MM.1S (cell line): ENCODE results near the gene TMEM250.

Experiments
- DNase-seq: peaks from one replicate; pipeline ENCODE4 v3.0.0-alpha.2; 2015
- H2AFZ ChIP-seq: fragments of 300-600 bp; sonication (generic); 2 replicates; pipeline ENCODE4 v1.6.0; 2016; ENCODE audit warnings: antibody characterized with exemption, low read length
- H3F3A ChIP-seq: fragments of 300-600 bp; sonication (generic); 2 replicates; pipeline ENCODE4 v1.6.1; 2016; ENCODE audit warnings: mild to moderate bottlenecking, antibody characterized with exemption, low read length, moderate library complexity, mixed read lengths; ENCODE audit not compliant: insufficient read depth
- H3K27ac ChIP-seq: fragments of 300-600 bp; sonication (generic); 2 replicates; pipeline ENCODE4 v1.5.1; 2016; ENCODE audit warnings: mild to moderate bottlenecking, low read length
- H3K27me3 ChIP-seq: fragments of 300-600 bp; sonication (generic); replicated peaks from 2 replicates; pipeline ENCODE4 v1.6.0; 2016; ENCODE audit warnings: low read length; ENCODE audit not compliant: insufficient read depth
- H3K36me3 ChIP-seq: fragments of 300-600 bp; sonication (generic); replicated peaks from 2 replicates; pipeline ENCODE4 v1.6.1; 2016; ENCODE audit warnings: mild to moderate bottlenecking, low read length, mixed read lengths; ENCODE audit not compliant: insufficient read depth
- H3K4me1 ChIP-seq: fragments of 300-600 bp; sonication (generic); 2 replicates; pipeline ENCODE4 v1.6.1; 2016; ENCODE audit warnings: low read length, mixed read lengths
- H3K4me2 ChIP-seq: fragments of 300-600 bp; sonication (generic); 2 replicates; pipeline ENCODE4 v1.6.0; 2016; ENCODE audit warnings: low read depth, low read length
- H3K4me3 ChIP-seq: fragments of 300-600 bp; sonication (generic); 2 replicates; pipeline ENCODE4 v1.5.1; 2016; ENCODE audit warnings: low read length, mixed read lengths
- H3K79me2 ChIP-seq: fragments of 300-600 bp; sonication (generic); 2 replicates; pipeline ENCODE4 v1.6.1; 2016; ENCODE audit warnings: mixed run types, low read length, mixed read lengths
- H3K9ac ChIP-seq: fragments of 300-600 bp; sonication (generic); 2 replicates; pipeline ENCODE4 v1.6.1; 2016; ENCODE audit warnings: low read length, mixed read lengths
- H3K9me2 ChIP-seq: fragments of 300-600 bp; sonication (generic); replicated peaks from 2 replicates; pipeline ENCODE4 v1.6.1; 2016; ENCODE audit warnings: mild to moderate bottlenecking, low read length, mixed read lengths; ENCODE audit not compliant: insufficient read depth
- H3K9me3 ChIP-seq: fragments of 300-600 bp; sonication (generic); replicated peaks from 2 replicates; pipeline ENCODE4 v1.6.1; 2016; ENCODE audit warnings: mild to moderate bottlenecking, low read length, mixed read lengths; ENCODE audit not compliant: insufficient read depth
- H4K20me1 ChIP-seq: fragments of 300-600 bp; sonication (generic); 2 replicates; pipeline ENCODE4 v1.6.1; 2016; ENCODE audit warnings: mild to moderate bottlenecking, low read length, moderate library complexity, mixed read lengths; ENCODE audit not compliant: insufficient read depth
- EZH2 ChIP-seq: fragments of 300-600 bp; sonication (generic); optimal IDR thresholded peaks from 2 replicates; pipeline ENCODE3; 2017; ENCODE audit warnings: low read depth, mild to moderate bottlenecking, antibody characterized with exemption, low read length, mixed read lengths
- EZH2phosphoT487 ChIP-seq: fragments of 300-600 bp; sonication (generic); IDR thresholded peaks from 2 replicates; pipeline ENCODE4 v1.6.1; 2018; ENCODE audit warnings: antibody characterized with exemption, low read length
- TF ChIP-seq, protein P1 (sequence below): fragments of 300-600 bp; sonication (generic); IDR thresholded peaks from 2 replicates; pipeline ENCODE4 v1.5.1; 2016; ENCODE audit warnings: antibody characterized with exemption, low read length, mixed read lengths

TMEM250 gene

DNA sequence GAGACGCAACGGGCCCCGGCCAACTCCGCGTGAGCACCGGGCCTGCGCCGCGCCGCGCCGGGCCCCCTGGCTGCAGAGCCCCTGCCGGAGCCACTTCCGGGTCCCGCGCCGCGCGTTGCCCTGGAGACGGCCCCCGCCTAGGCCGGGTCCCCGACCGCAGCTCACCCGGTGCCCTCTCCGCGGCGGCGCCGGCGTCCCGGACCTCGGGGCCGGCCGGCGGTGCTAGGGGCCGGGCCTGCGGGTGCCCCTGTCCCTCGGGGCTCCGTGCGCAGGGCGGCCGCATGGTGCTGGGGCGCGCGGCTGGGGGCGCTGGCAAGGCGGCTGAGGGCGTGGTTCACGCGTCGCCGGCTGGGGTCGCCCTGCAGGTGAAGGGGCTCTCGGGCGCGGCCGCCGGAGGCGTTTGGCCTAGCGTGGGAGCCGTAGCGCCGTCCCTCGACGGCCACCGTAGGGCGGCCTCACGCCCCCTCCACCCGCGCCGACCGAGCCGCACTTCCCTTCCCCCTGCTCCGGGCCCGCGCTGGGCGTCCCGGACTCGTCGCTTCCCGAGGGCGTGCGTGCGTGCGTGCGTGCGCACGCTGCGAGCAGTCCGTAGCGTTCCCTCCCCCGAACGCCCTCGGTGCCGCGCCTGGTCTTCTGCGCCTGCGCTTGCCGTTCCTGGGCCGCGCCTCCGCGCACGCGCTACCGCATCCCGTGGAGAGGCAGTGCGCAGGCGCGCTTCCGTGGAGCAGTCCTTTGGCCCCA is at the start of gene TMEM250:
TMEM250 (minus strand) TSS at position 556 of the 741 bp plus-strand sequence. CDS start 1,975 bp downstream, outside the sequence.
- Histone ChIP-seq H3K27me3 (peaks cover 9% of the 10 kb centered on the region), H3K27ac (peak within 1 kb of the TSS; percentile 61; the same call in 1 of the 2 replicates), H3K4me2 (peak within 1 kb of the TSS; percentile 98), H4K20me1 (no peaks in the 10 kb centered on the region), H2AFZ (peak within 1 kb of the TSS; percentile 86), H3K9ac (peak within 1 kb of the TSS; percentile 87), H3K9me3 (no peaks in the 10 kb centered on the region), H3K4me1 (peaks cover 6% of the 10 kb centered on the region), H3K9me2 (no peaks in the 10 kb centered on the region), H3K36me3 (no peaks in the 10 kb centered on the region), H3K79me2 (peaks cover 13% of the 10 kb centered on the region), H3K4me3 (peak within 1 kb of the TSS; percentile 91), H3F3A (no peaks in the 10 kb centered on the region)
- peak; percentile 96 for DNase-seq
- TF ChIP-seq EZH2phosphoT487 (no peak), EZH2 (no peak)
- TF ChIP-seq, protein P1, sequence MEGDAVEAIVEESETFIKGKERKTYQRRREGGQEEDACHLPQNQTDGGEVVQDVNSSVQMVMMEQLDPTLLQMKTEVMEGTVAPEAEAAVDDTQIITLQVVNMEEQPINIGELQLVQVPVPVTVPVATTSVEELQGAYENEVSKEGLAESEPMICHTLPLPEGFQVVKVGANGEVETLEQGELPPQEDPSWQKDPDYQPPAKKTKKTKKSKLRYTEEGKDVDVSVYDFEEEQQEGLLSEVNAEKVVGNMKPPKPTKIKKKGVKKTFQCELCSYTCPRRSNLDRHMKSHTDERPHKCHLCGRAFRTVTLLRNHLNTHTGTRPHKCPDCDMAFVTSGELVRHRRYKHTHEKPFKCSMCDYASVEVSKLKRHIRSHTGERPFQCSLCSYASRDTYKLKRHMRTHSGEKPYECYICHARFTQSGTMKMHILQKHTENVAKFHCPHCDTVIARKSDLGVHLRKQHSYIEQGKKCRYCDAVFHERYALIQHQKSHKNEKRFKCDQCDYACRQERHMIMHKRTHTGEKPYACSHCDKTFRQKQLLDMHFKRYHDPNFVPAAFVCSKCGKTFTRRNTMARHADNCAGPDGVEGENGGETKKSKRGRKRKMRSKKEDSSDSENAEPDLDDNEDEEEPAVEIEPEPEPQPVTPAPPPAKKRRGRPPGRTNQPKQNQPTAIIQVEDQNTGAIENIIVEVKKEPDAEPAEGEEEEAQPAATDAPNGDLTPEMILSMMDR, result no peak

- Histone ChIP-seq H3K4me3 (no peak overlapping the region), H3K4me2 (no peak overlapping the region), H3K79me2 (no peaks in the 10 kb centered on the region), H3K4me1 (no peaks in the 10 kb centered on the region), H3F3A (no peaks in the 10 kb centered on the region), H2AFZ (no peak overlapping the region), H3K9me2 (no peaks in the 10 kb centered on the region), H3K9me3 (no peaks in the 10 kb centered on the region), H3K27ac (no peak overlapping the region), H4K20me1 (no peaks in the 10 kb centered on the region), H3K9ac (no peak overlapping the region), H3K27me3 (peaks cover 53% of the 10 kb centered on the region), H3K36me3 (no peaks in the 10 kb centered on the region)
- TF ChIP-seq, protein P1, result no peak
- TF ChIP-seq EZH2phosphoT487 (no peak), EZH2 (no peak)
- no peak for DNase-seq
These were observed 44.7 kb upstream of the TMEM250 start for GRCh38 chr9:136163248-136163850.

DNA sequence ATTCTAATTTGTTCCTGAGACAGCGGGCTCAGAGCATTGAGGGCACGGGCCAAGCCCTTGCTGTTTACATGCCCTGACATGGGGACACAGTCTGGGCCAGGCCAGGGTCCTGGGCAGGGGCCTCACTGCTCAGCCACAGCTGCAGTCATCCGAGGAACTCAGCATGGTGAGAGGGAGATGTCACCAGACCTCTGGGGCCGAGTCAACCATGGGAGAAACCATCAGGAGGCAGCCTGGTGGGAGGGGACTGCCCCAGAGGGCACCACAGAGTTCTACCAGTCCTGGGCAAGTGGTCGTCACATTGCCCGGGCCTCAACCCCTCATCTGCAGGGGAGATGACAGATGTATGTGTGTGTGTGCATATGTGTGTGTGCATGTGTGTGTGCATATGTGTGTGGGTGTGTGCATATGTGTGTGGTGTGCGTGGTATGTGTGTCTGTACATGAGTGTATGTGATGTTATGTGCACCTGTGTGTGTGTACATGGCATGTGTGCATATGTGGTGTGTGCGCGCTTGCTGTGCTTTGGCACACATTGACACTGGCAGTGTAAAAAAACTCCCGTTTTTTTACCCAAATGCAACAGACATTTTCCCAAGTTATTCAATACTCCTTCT is 42.4 kb upstream of the TMEM250 start:
- H3K9ac ChIP-seq, result no peak overlapping the region
- TF ChIP-seq EZH2 (no peak), EZH2phosphoT487 (no peak)
- TF ChIP-seq, protein P1, result no peak
- H2AFZ ChIP-seq, result no peak overlapping the region
- H3K79me2 ChIP-seq, result no peaks in the 10 kb centered on the region
- peaks cover 61% of the 10 kb centered on the region for H3K27me3 ChIP-seq
- no peaks in the 10 kb centered on the region for H4K20me1 ChIP-seq
- no peak overlapping the region for H3K27ac ChIP-seq
- H3F3A ChIP-seq, result no peaks in the 10 kb centered on the region
- H3K9me3 ChIP-seq, result no peaks in the 10 kb centered on the region
- H3K9me2 ChIP-seq, result no peaks in the 10 kb centered on the region
- H3K4me1 ChIP-seq, result no peaks in the 10 kb centered on the region
- H3K4me2 ChIP-seq, result no peak overlapping the region
- H3K4me3 ChIP-seq, result no peak overlapping the region
- DNase-seq, result no peak
- H3K36me3 ChIP-seq, result no peaks in the 10 kb centered on the region
